Stimulated activated naive CD4-positive, alpha-beta T cell (primary cell): Measurements from ENCODE around the gene SPECC1L.
"Not testable (repeated sequence)": the region's sequence is repeated elsewhere in the genome, so short reads cannot be mapped to it uniquely, and the experiment has no call there.

Source experiments
- DNase-seq, 6 experiments: peaks; one replicate each; lab custom pipeline; 2025; lab: John Stamatoyannopoulos, UW

The SPECC1L gene, protein sequence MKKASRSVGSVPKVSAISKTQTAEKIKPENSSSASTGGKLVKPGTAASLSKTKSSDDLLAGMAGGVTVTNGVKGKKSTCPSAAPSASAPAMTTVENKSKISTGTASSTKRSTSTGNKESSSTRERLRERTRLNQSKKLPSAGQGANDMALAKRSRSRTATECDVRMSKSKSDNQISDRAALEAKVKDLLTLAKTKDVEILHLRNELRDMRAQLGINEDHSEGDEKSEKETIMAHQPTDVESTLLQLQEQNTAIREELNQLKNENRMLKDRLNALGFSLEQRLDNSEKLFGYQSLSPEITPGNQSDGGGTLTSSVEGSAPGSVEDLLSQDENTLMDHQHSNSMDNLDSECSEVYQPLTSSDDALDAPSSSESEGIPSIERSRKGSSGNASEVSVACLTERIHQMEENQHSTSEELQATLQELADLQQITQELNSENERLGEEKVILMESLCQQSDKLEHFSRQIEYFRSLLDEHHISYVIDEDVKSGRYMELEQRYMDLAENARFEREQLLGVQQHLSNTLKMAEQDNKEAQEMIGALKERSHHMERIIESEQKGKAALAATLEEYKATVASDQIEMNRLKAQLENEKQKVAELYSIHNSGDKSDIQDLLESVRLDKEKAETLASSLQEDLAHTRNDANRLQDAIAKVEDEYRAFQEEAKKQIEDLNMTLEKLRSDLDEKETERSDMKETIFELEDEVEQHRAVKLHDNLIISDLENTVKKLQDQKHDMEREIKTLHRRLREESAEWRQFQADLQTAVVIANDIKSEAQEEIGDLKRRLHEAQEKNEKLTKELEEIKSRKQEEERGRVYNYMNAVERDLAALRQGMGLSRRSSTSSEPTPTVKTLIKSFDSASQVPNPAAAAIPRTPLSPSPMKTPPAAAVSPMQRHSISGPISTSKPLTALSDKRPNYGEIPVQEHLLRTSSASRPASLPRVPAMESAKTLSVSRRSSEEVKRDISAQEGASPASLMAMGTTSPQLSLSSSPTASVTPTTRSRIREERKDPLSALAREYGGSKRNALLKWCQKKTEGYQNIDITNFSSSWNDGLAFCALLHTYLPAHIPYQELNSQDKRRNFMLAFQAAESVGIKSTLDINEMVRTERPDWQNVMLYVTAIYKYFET

DNA sequence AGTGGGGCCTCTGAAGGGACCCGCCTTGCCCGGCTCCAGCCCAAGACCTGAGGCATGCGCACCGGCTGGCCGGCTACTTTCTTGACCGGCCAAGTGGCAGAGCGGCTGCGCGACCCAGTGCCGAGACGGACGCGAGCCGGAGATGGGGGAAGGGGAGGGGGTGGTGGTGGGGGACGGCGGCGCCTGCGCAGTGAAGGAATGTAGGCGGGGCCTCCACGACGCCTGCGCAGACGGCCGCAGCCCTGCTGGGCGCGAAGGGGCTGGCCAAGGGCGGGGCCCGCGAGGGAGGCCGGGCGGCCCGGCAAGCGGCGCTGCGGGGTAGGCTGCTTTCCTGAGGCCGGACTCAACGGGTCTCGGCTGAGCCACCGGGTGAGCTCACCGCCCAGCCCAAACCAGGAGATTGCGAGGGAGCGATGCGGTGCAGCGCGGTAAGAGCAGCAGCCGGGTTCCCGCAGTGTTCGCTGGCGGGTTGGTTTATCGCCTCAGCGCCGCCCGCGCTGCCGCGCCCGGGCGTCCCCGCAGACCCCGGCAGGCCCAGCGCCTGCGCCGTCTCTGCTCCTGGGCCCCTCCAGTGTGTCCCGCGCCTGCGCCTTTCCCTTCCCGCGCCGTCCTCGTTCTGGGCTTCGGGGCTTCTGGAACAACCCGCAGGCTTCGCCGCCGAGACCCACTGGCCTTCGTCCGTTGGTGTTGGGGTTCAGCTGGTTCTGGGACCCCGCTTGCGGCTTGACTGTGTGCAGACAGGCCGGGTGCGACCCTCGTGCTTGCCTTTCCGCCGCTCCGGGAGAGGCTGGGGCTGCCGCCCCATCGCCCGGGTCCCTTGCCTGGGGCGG is at the start of gene SPECC1L:
Gene SPECC1L, plus strand, starts transcription at position 276 of the 830 bp plus-strand sequence. CDS start 31,401 bp downstream, outside the sequence.
- peak; percentile 82 to 96 (median 89) for DNase-seq

DNA sequence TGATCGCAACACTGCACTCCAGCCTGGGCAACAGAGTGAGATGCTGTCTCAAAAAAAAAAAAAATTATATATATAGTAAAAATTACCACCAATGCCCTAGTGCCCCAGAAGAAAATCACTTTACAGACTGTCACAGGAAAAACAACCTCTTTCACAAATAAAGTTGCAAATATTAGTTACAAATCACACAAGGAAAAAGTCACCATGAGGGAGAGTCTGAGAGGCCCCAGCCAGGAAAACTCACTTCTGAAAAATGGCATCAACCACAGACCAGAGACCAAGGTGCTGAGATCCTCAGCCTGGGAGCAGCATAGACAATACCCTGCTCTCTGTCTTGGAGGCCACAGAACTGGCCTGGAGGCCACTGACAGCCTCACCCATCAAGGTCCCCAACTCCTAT is 46.2 kb upstream of the SPECC1L start:
- no peak for DNase-seq

- DNase-seq = no peak
Observed at GRCh38 chr22:24225044-24225601, 45.5 kb upstream of the SPECC1L start.

DNA sequence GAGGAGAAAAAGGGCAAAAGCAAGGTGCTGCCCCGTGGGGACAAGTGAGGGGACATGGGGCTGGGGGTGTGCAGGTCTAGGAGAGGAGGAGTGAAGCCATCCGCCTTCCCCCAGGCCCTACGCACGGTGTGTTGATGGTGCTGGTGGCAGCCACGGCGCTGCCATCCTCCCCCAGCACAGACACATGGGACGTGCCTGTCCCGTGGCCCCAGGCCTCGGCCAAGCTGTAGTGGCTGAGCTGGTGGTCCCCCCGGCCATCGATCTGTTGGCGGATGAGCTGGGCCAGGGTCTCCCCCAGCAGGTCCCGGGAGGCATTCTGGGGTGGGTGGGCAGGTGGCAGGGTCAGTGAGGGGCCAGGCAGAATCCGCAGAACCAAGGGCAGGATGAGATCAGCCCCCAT is 44.7 kb upstream of the SPECC1L start:
- DNase-seq = no peak

GRCh38 chr22:24230911-24231656 is 39.5 kb upstream of the SPECC1L start:
- peak; percentile 16 to 58 (median 44) for DNase-seq

GRCh38 chr22:24231706-24232105 is 38.9 kb upstream of the SPECC1L start:
- no peak for DNase-seq

DNA sequence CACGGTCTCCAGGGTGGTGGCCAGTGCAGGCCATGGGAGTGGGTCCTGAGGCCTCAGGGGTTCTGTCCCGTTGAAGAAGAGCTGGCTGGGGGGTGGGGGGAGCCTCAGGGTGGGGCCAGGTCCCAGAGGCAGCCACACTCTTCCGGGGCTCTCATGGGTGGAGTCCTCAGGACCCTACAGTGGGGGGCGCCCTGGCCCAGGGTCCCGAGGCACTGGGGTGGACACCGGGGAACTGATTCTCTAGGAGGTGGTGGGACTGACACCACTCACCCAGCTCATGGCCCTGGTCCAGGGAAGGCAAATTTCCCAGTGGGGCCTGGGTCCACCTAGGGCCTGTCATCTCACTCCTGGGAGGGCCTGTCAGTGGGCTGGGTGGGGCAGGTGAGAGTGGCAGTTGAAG is 38.5 kb upstream of the SPECC1L start:
- no peak for DNase-seq

GRCh38 chr22:24232725-24233124 is 37.9 kb upstream of the SPECC1L start:
- no peak for DNase-seq

DNA sequence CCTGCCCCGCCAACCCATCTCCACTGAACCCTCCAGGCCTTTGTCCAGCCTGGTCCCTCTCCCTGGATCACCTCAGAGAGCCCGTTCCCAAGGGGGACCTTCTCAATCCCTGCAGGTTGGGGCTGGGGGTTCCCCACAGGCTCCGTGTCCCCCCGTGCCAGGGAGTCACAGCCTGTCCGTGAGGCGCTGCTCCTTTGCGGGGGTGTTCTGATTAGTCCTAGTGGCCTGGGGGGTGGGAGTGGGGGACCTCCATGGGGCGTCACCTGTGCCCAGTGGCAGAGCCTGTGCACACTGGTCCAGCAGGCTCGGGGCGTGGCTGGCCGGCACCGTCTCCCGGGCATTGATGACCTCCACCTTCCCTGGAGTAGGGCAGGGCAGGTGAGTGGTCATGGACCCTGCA is 37.4 kb upstream of the SPECC1L start:
- no peak for DNase-seq

DNA sequence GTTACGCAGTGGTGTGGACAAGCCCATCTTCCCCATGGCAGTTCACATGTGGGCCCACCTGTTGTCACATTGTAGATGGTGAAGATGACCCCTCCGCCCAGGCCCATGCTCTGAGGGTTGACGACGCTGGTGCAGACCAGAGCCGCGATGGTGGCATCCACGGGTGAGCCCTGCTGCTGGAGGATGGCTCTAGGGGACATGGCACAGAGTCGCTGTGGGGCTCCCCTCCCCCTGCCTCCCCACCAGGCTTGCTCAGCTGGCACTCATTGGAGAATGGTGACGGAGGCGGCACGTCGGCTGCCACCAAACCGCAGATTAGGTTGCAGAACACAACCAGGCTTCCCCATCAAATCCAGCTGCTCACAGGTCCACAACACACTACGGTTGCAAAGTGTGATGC is 36.8 kb upstream of the SPECC1L start:
- DNase-seq = no peak

GRCh38 chr22:24235315-24235714 is 35.3 kb upstream of the SPECC1L start:
- DNase-seq = no peak

DNA sequence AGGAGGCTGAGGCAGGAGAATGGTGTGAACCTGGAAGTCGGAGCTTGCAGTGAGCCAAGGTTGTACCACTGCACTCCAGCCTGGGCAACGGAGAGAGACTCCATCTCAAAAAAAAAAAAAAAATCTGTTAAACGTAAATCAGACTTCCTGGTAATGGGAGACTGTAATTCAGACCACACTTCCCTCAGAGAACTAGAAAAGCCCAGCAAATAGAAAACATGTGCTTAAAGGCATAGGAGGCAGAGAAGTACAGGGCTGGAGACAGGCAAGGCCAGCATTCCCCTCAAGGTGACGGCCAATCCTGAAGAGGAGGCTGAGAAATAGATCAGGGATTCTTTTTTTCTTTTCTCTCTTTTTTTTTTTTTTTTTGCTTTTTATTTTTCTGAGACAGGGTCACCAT is 34.0 kb upstream of the SPECC1L start:
- DNase-seq = no peak

DNA sequence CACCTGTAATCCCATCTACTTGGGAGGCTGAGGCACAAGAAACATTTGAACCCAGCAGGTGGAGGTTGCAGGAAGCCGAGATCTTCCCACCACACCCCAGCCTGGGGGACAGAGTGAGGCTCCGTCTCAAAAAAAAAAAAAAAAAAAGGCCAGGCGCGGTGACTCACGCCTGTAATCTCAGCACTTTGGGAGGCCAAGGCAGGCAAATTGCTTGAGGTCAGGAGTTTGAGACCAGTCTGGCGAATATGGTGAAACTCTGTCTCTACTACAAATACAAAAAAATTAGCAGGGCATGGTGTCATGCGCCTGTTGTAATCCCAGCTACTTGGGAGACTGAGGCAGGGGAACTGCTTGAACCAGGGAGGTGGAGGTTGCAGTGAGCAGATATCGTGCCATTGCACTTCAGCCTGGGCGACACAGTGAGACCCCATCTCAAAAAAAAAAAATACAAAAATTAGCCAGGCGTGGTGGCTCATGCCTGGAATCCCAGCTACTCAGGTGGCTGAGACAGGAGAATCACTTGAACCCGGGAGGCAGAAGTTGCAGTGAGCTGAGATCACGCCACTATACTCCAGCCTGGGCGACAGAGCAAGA is 32.4 kb upstream of the SPECC1L start:
- not testable (repeated sequence) for DNase-seq

- no peak for DNase-seq
Observed at GRCh38 chr22:24240381-24240780, 30.2 kb upstream of the SPECC1L start.

- DNase-seq = peak in 1 of 6 experiments; percentile 24
Observed at GRCh38 chr22:24240985-24241692, 29.5 kb upstream of the SPECC1L start.

DNA sequence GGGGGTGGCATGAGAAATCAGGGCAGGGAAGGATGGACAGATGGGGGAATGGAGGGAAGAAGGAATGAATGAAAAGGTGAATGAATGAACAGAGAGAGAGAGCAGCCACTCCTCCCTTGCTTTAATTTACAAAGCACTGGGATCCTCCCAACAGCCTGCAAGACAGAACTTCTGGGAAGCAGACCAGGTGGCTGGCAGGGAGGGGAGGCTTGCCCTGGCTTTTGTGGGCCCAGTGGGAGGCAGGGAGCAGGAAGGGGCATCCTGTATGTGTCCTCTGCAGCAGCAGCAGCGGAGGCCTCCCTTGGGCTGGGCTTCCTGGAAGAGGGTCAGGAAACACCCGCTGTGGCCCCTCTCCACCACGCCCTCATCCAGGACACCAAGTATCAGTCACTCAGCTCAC is 27.2 kb upstream of the SPECC1L start:
- DNase-seq = not testable (repeated sequence)

DNA sequence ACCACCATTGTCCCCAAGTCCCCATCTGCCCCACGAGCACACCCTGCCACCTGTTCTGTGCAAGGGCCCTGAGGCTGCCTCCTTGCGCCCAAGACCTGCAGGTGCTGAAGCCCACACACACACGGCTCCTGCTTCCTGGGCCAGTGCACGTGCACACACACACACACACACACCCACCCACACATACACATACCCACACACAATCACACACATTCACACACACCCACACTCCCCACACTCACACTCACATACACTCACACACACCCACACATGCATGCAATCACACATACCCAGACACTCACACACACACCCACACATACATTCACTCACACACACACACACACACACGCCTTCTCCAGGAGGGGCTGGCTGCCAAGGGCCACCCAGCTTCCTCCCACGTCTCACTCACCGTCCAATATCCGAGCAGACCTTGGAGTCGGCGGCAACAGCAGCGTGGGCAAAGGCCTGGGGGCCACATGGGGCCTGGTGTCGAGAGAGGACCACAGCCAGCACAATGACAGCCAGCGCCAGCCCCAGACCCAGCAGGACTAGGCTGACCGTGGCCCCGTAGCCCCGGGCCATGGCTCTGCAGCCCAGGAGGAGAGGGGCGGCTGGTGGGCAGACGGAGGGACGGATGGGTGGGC is 26.4 kb upstream of the SPECC1L start:
- DNase-seq = no peak

DNA sequence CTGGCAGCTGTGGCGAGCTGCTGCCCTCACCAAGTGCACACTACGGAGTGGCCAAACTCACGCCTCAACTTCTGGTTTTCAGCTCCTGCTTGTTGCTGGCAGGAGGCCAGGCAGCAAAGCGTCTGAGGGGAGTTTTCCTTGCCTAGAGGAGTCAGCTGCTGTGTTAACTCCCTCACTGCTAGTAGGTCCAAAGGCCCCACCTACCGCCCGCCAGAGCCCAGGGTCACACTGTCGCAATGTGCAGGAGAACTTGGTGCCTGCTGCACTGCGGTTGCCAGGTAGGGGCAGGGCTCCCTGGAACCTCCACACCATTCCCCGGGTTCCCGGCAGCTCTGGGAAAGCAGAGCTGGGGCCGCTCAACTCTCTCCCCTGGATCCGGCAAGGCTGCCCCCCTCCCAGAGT is 25.6 kb upstream of the SPECC1L start, which contains the start of gene GGT5:
Gene GGT5, minus strand, starts transcription at position 53 of the 402 bp plus-strand sequence. CDS start 357 bp downstream, outside the sequence.
- not testable (repeated sequence) for DNase-seq
